Osteoblast (primary cell): ENCODE results near the gene RASA4B. TPM values are rescaled to one million over a fixed set of nuclear protein-coding genes. Genes with fewer than 3 reads are reported as not detected.
A peak's percentile ranks its signal among the peaks of the same experiment; 100 is the strongest.
"Not testable (repeated sequence)": the region's sequence is repeated elsewhere in the genome, so short reads cannot be mapped to it uniquely, and the experiment has no call there.

ENCODE experiments used
- DNase-seq: peaks from one replicate; pipeline ENCODE4 v3.0.0; 2011; ENCODE audit warnings: low spot score, mixed read lengths; ENCODE audit not compliant: insufficient read length; ENCODE audit errors: missing footprints
- H2AFZ ChIP-seq: 2 replicates; pipeline ENCODE4 v1.6.0; 2011; ENCODE audit warnings: mild to moderate bottlenecking, low read length
- H3K27ac ChIP-seq: 2 replicates; pipeline ENCODE4 v1.5.1; 2011; ENCODE audit warnings: mild to moderate bottlenecking, low read depth, low read length, moderate library complexity
- H3K27me3 ChIP-seq: 2 replicates; pipeline ENCODE4 v1.6.0; 2012; ENCODE audit warnings: mild to moderate bottlenecking, control low read depth, inconsistent platforms, low read length, moderate library complexity; ENCODE audit not compliant: insufficient read depth
- H3K36me3 ChIP-seq: 2 replicates; pipeline ENCODE4 v1.5.1; 2011; ENCODE audit warnings: mild to moderate bottlenecking, low read length, control low read depth, moderate library complexity; ENCODE audit not compliant: insufficient read depth
- H3K4me1 ChIP-seq: 2 replicates; pipeline ENCODE4 v1.5.1; 2011; ENCODE audit warnings: mild to moderate bottlenecking, low read length, control low read depth, moderate library complexity; ENCODE audit not compliant: insufficient read depth
- H3K4me2 ChIP-seq: 2 replicates; pipeline ENCODE4 v1.6.0; 2011; ENCODE audit warnings: mild to moderate bottlenecking, low read length; ENCODE audit not compliant: insufficient read depth
- H3K4me3 ChIP-seq: fragments of 200-600 bp; sonication (generic); 3 replicates; pipeline ENCODE4 v1.5.1; 2012; ENCODE audit warnings: mild to moderate bottlenecking, low read length, inconsistent platforms; ENCODE audit not compliant: insufficient read depth
- H3K79me2 ChIP-seq: 2 replicates; pipeline ENCODE4 v1.6.0; 2012; ENCODE audit warnings: mild to moderate bottlenecking, low read length, control low read depth, inconsistent platforms; ENCODE audit not compliant: insufficient read depth
- H3K9me3 ChIP-seq: 2 replicates; pipeline ENCODE4 v1.5.1; 2011; ENCODE audit warnings: low read depth, low read length, control low read depth
- H4K20me1 ChIP-seq: 2 replicates; pipeline ENCODE4 v1.6.0; 2012; ENCODE audit warnings: mild to moderate bottlenecking, low read length, control low read depth; ENCODE audit not compliant: insufficient read depth
- total RNA-seq: library from RNA; depleted of rRNA; stranded (reverse); fragments of >200 nt; gene quantifications from 2 replicates; pipeline ENCODE4 v1.2.3, GENCODE V29; 2012
- TF ChIP-seq, protein P1 (sequence below): IDR thresholded peaks from 2 replicates; pipeline ENCODE4 v1.5.1; 2011; ENCODE audit warnings: mild to moderate bottlenecking, low read depth, low read length, moderate library complexity; ENCODE audit errors: extremely low read depth

Gene RASA4B
- total RNA-seq, 1 donor = 3.3 TPM

DNA sequence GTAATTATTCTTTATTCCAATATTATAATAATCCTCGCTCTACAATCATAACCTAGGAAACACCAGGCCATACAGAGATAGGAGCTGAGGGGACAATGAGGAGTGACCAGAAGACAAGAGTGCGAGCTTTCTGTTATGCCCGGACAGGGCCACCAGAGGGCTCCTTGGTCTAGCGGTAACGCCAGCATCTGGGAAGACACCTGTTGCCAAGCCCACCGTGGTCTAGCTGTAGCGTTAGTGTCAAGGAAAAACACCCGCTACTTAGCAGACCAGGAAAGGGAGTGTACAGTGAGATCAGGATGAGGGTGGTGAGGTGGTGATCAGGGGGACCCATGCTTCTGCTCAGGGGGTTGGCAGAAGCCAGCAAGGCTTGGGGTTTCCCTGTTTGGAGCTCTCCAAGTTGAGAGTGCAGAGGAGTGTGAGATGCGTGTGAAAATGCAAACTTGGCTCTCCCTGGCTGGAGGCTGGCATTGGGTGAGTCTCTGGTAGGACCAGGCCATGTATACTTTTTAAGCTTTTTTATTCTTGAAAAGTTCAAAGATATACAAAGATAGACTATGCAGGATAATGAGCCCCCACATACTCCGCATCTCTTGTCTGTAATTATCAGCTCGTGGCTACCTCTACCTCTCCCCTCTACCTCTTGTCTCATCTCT, 37.5 kb downstream of the RASA4B start:
- H2AFZ ChIP-seq, H3K9me3 ChIP-seq, H3K27me3 ChIP-seq, H3K4me1 ChIP-seq, H3K27ac ChIP-seq, DNase-seq, H3K36me3 ChIP-seq, H3K79me2 ChIP-seq, H4K20me1 ChIP-seq, H3K4me2 ChIP-seq, H3K4me3 ChIP-seq: not testable (repeated sequence)
- TF ChIP-seq, protein P1, sequence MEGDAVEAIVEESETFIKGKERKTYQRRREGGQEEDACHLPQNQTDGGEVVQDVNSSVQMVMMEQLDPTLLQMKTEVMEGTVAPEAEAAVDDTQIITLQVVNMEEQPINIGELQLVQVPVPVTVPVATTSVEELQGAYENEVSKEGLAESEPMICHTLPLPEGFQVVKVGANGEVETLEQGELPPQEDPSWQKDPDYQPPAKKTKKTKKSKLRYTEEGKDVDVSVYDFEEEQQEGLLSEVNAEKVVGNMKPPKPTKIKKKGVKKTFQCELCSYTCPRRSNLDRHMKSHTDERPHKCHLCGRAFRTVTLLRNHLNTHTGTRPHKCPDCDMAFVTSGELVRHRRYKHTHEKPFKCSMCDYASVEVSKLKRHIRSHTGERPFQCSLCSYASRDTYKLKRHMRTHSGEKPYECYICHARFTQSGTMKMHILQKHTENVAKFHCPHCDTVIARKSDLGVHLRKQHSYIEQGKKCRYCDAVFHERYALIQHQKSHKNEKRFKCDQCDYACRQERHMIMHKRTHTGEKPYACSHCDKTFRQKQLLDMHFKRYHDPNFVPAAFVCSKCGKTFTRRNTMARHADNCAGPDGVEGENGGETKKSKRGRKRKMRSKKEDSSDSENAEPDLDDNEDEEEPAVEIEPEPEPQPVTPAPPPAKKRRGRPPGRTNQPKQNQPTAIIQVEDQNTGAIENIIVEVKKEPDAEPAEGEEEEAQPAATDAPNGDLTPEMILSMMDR = peak; percentile 27

DNA sequence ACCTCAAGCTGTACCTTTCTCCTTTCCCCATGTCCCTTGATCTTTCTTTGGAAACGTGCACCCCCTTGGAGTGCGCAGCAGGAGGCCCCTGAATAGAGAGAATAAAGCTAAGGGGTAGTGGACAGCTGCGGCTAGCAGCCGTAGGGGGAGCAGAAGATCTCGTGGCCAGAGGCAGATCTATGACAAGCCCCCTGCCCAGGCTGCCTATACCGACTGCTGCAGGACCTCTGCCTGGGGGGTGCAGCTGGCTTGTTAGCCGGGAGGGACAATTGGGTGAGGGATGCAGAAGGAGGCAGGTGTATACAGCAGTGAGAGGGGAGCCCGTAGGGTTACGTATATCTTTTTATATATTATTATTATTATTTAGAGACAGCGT, 38.4 kb downstream of the RASA4B start:
- H3K9me3 ChIP-seq, H2AFZ ChIP-seq, H3K4me3 ChIP-seq, H3K79me2 ChIP-seq, H4K20me1 ChIP-seq, H3K27ac ChIP-seq, H3K36me3 ChIP-seq, H3K27me3 ChIP-seq, DNase-seq, H3K4me2 ChIP-seq, H3K4me1 ChIP-seq: not testable (repeated sequence)

DNA sequence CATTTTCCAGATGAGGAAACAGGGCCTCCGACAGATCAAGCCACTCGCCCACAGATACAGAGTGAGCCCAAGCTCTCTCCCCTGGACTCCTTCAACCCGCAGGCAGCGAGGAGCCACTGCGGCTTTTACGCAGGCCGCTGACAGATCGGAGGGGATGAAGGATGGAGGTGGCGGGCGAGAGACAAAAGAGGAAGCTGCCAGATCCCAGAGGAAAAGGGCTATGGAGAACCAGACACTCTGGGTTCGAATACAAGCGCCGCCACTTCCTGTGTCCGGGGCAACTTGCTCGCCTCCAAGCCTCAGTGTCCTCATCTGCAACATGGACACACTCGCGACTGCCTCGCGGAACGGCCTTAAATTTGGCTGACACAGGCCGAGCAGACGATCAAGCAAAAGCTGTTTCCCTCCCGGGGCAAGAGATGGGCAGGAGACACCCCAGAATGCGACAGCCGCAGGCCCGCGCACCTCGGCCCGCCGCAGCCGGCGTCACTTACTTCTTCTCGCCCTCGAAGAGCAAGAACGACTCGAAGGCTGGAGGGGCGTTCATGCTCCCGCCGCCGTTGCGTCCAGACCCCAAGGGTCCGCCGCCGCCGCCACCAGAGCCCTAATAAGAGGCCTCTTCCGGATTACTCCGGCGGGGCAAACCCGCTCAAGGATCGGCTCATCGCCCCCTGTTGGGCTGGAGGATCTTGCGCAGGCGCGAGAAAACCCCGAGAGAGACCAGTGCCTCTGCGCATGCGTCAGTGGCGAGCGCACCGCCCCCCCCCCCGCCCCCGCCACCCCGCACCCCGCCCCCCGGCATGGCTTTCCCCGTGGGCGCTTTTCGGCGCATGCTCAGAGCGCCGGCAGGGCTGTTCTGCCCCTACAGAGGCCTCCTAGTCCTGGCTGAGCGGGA, 39.0 kb downstream of the RASA4B start, which contains the start of gene POLR2J:
Gene POLR2J (minus strand): TSS at position 609 of the 895 bp plus-strand sequence. CDS start 62 bp downstream, at position 547.
- not testable (repeated sequence) for H3K4me2 ChIP-seq, H3K4me1 ChIP-seq, H3K79me2 ChIP-seq, H2AFZ ChIP-seq, H3K36me3 ChIP-seq, H3K9me3 ChIP-seq, H3K27ac ChIP-seq, DNase-seq, H3K27me3 ChIP-seq, H4K20me1 ChIP-seq
- H3K4me3 ChIP-seq = peak within 1 kb of the TSS; percentile 63
- TF ChIP-seq, protein P1 = peak; percentile 19

DNA sequence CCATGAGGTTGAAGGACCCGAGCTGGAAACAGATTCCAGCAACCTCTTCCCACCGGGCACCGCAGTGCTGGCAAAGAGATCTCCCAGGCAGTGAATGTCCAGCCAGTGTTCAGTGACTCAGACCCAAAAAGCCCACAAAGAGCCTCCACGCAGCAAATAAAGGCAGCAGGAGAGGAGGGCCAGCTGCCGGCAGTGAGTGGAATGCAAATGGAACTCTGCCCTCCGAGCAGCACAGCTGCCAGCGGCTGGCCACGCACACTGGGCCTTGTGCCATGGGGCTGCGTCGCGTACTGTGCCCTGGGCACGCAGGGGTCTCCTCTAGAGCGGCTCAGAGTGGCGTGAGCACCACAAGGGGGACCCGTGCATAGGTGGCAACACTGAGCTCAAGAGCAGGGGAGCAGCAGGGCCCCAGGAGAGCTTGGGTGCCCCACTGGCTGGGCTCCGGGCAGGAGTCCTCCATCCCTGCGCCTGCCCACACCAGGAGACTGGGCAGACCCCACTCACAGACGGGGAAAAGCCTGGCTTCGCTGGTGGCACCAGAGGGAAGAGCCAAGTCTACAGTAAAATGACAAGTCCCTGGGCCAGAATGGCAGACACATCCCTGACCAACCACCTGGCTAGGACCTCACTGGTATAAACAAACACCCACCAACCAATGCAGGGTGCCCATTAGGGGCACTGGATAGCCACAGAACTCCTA, 42.7 kb downstream of the RASA4B start:
- not testable (repeated sequence) for H3K9me3 ChIP-seq, H2AFZ ChIP-seq, DNase-seq, H3K4me3 ChIP-seq, H3K4me2 ChIP-seq, H3K79me2 ChIP-seq, H4K20me1 ChIP-seq, H3K27me3 ChIP-seq, H3K4me1 ChIP-seq, H3K27ac ChIP-seq
- peaks cover 24% of the 10 kb centered on the region for H3K36me3 ChIP-seq

DNA sequence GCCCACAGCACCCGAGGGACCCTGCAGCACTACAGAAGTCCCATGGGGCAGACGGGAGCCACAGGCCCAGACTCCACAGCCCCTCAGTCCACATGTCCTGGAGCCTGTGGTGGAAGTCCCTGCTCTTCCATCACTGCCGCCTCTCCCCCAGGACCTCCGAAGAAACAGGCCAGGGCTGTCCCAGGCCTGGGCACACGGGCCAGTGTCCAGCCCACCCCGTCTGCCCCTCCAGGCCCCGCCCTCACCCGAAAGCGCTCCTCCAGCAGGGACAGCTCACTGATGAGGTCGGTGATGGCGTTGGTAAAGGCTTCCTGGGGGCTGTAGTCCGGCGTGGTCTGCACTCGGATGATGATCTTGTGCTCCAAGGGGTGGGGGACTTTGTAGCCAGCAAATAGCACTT, 43.5 kb downstream of the RASA4B start:
- not testable (repeated sequence) for DNase-seq, H3K4me1 ChIP-seq, H3K4me2 ChIP-seq, H3K79me2 ChIP-seq, H4K20me1 ChIP-seq, H3K4me3 ChIP-seq, H3K27ac ChIP-seq, H3K27me3 ChIP-seq, H2AFZ ChIP-seq, H3K9me3 ChIP-seq
- peaks cover 24% of the 10 kb centered on the region for H3K36me3 ChIP-seq
